GM12873 (cell line): ENCODE data around the gene MAP2.

Source experiments
- CTCF ChIP-seq: IDR thresholded peaks from 2 replicates; pipeline ENCODE4 v1.5.1; 2012; ENCODE audit warnings: low read depth, mild to moderate bottlenecking, moderate library complexity, low read length, control low read depth; ENCODE audit not compliant: insufficient read depth; ENCODE audit errors: missing control alignments

Gene MAP2

GRCh38 chr2:209401788-209402187 lies 22.1 kb upstream of the MAP2 start:
- TF ChIP-seq CTCF: no peak

GRCh38 chr2:209411296-209411695 lies 12.6 kb upstream of the MAP2 start:
- no peak for TF ChIP-seq CTCF

GRCh38 chr2:209411718-209412117 lies 12.1 kb upstream of the MAP2 start:
- TF ChIP-seq CTCF: no peak

GRCh38 chr2:209413311-209414014 lies 10.4 kb upstream of the MAP2 start:
- TF ChIP-seq CTCF: no peak

- TF ChIP-seq CTCF: no peak
These were observed 6.9 kb upstream of the MAP2 start for GRCh38 chr2:209416913-209417312.

GRCh38 chr2:209422191-209422754 lies 1.6 kb upstream of the MAP2 start:
- no peak for TF ChIP-seq CTCF

- TF ChIP-seq CTCF: no peak
These were observed 403 bp downstream of the MAP2 start for GRCh38 chr2:209424199-209424701.
